ENCODE data around the gene PRMT1.

The PRMT1 gene

GRCh38 chr19:49651820-49652550, 25.1 kb upstream of the PRMT1 start:
- DNase-seq = no peak

GRCh38 chr19:49652551-49653465, 24.3 kb upstream of the PRMT1 start:
- no peak for DNase-seq

GRCh38 chr19:49653466-49653806, 23.6 kb upstream of the PRMT1 start:
- no peak for DNase-seq

GRCh38 chr19:49654581-49654980, 22.5 kb upstream of the PRMT1 start:
- no peak for DNase-seq

GRCh38 chr19:49655570-49656455, 21.3 kb upstream of the PRMT1 start:
- DNase-seq = no peak

GRCh38 chr19:49656456-49657109, 20.5 kb upstream of the PRMT1 start:
- no peak for DNase-seq

- no peak for DNase-seq
Measured at GRCh38 chr19:49657493-49658138, 19.5 kb upstream of the PRMT1 start.

GRCh38 chr19:49658139-49658517, 18.9 kb upstream of the PRMT1 start:
- no peak for DNase-seq

GRCh38 chr19:49658566-49659442, 18.3 kb upstream of the PRMT1 start:
- no peak for DNase-seq

GRCh38 chr19:49660338-49660961, 16.6 kb upstream of the PRMT1 start:
- DNase-seq = no peak

GRCh38 chr19:49662011-49662410, 15.1 kb upstream of the PRMT1 start:
- DNase-seq = no peak

- DNase-seq = no peak
Measured at GRCh38 chr19:49663224-49663623, 13.8 kb upstream of the PRMT1 start.

- peak; percentile 83 for DNase-seq
Measured at GRCh38 chr19:49664171-49665035, 12.7 kb upstream of the PRMT1 start.

- no peak for DNase-seq
Measured at GRCh38 chr19:49665036-49665350, 12.1 kb upstream of the PRMT1 start.

- peak; percentile 87 for DNase-seq
Measured at GRCh38 chr19:49665351-49666119, 11.5 kb upstream of the PRMT1 start, which contains the start of the genes BCL2L12 and IRF3. Gene BCL2L12, plus strand, starts transcription at chr19:49665933. Its CDS starts 760 bp downstream, at chr19:49666693. Gene IRF3, minus strand, starts transcription at chr19:49665857. Its CDS starts 1,019 bp downstream, at chr19:49664838.

- no peak for DNase-seq
Measured at GRCh38 chr19:49666120-49666444, 11.0 kb upstream of the PRMT1 start.

GRCh38 chr19:49667473-49667872, 9.6 kb upstream of the PRMT1 start:
- no peak for DNase-seq

GRCh38 chr19:49669516-49669915, 7.6 kb upstream of the PRMT1 start:
- no peak for DNase-seq

Data from NCI-H1048 (cell line).